ENCODE data around the gene CST4. TPM values are rescaled to one million over a fixed set of nuclear protein-coding genes. Genes with fewer than 3 reads are reported as not detected.
A peak's percentile ranks its signal among the peaks of the same experiment; 100 is the strongest.
"Not testable (repeated sequence)": the region's sequence is repeated elsewhere in the genome, so short reads cannot be mapped to it uniquely, and the experiment has no call there.

The CST4 gene
- total and polyA plus RNA-seq, 5 donors, result not detected

GRCh38 chr20:23687986-23688385 lies 852 bp downstream of the CST4 start:
- DNase-seq, result no peak
- Histone ChIP-seq H3K4me3 (ENCODE audit: low read length) (no peak overlapping the region), H3K27ac (ENCODE audit: low read length) (no peak overlapping the region), H3K9me3 (ENCODE audit: control insufficient read depth, low read length) (no peaks in the 10 kb centered on the region), H3K27me3 (ENCODE audit: control insufficient read depth, insufficient read depth) (no peaks in the 10 kb centered on the region), H3K4me1 (ENCODE audit: control insufficient read depth, insufficient read depth, low read length) (peaks cover 6% of the 10 kb centered on the region)
- WGBS, result 68% methylated on average over 3 of the region's 3 CpGs
- ATAC-seq, result no peak
- intact Hi-C loops (cut with DNase I), result no loop called here

GRCh38 chr20:23686046-23686750 lies 2.6 kb downstream of the CST4 start:
- no peaks in the 10 kb centered on the region for H3K27me3 ChIP-seq (ENCODE audit: control insufficient read depth, insufficient read depth)
- no peak overlapping the region for H3K27ac ChIP-seq (ENCODE audit: low read length)
- intact Hi-C loops (cut with DNase I), result no loop called here
- H3K4me3 ChIP-seq (ENCODE audit: low read length), result no peak overlapping the region
- ATAC-seq (no peak), DNase-seq (no peak)
- H3K4me1 ChIP-seq (ENCODE audit: control insufficient read depth, insufficient read depth, low read length), result no peaks in the 10 kb centered on the region
- H3K9me3 ChIP-seq (ENCODE audit: control insufficient read depth, low read length), result no peaks in the 10 kb centered on the region
- 84% methylated on average over 4 of the region's 4 CpGs for WGBS

GRCh38 chr20:23685529-23685896 lies 3.3 kb downstream of the CST4 start:
- ATAC-seq; H3K27me3 ChIP-seq (ENCODE audit: control insufficient read depth, insufficient read depth); H3K27ac ChIP-seq (ENCODE audit: low read length); H3K9me3 ChIP-seq (ENCODE audit: control insufficient read depth, low read length); DNase-seq; H3K4me3 ChIP-seq (ENCODE audit: low read length); H3K4me1 ChIP-seq (ENCODE audit: control insufficient read depth, insufficient read depth, low read length); intact Hi-C loops (cut with DNase I): not testable (repeated sequence)
- WGBS, result 80% methylated on average over 4 of the region's 4 CpGs

- no peak for DNase-seq
- 88% methylated on average over 6 of the region's 6 CpGs for WGBS
- H3K9me3 ChIP-seq (ENCODE audit: control insufficient read depth, low read length), result no peaks in the 10 kb centered on the region
- H3K27ac ChIP-seq (ENCODE audit: low read length), result no peak overlapping the region
- no peak for ATAC-seq
- H3K27me3 ChIP-seq (ENCODE audit: control insufficient read depth, insufficient read depth), result no peaks in the 10 kb centered on the region
- no peaks in the 10 kb centered on the region for H3K4me1 ChIP-seq (ENCODE audit: control insufficient read depth, insufficient read depth, low read length)
- no peak overlapping the region for H3K4me3 ChIP-seq (ENCODE audit: low read length)
- intact Hi-C loops (cut with DNase I), result no loop called here
Observed at GRCh38 chr20:23684261-23684660, 4.6 kb downstream of the CST4 start.

- Histone ChIP-seq H3K4me1 (ENCODE audit: control insufficient read depth, insufficient read depth, low read length) (no peaks in the 10 kb centered on the region), H3K27me3 (ENCODE audit: control insufficient read depth, insufficient read depth) (no peaks in the 10 kb centered on the region), H3K4me3 (ENCODE audit: low read length) (no peak overlapping the region), H3K27ac (ENCODE audit: low read length) (no peak overlapping the region), H3K9me3 (ENCODE audit: control insufficient read depth, low read length) (no peaks in the 10 kb centered on the region)
- intact Hi-C loops (cut with DNase I), result no loop called here
- ATAC-seq (no peak), DNase-seq (no peak)
- 94% methylated on average over 2 of the region's 2 CpGs for WGBS
Observed at GRCh38 chr20:23683807-23684206, 5.0 kb downstream of the CST4 start.

GRCh38 chr20:23683281-23683680 lies 5.6 kb downstream of the CST4 start:
- Histone ChIP-seq H3K9me3 (ENCODE audit: control insufficient read depth, low read length) (no peaks in the 10 kb centered on the region), H3K27ac (ENCODE audit: low read length) (no peak overlapping the region), H3K4me1 (ENCODE audit: control insufficient read depth, insufficient read depth, low read length) (no peaks in the 10 kb centered on the region), H3K4me3 (ENCODE audit: low read length) (no peak overlapping the region), H3K27me3 (ENCODE audit: control insufficient read depth, insufficient read depth) (no peaks in the 10 kb centered on the region)
- ATAC-seq, result no peak
- 89% methylated on average over 2 of the region's 2 CpGs for WGBS
- DNase-seq, result no peak
- intact Hi-C loops (cut with DNase I), result no loop called here

- no peak overlapping the region for H3K4me3 ChIP-seq (ENCODE audit: low read length)
- ATAC-seq, result peak; percentile 66 to 70
- H3K27ac ChIP-seq (ENCODE audit: low read length), result no peak overlapping the region
- H3K9me3 ChIP-seq (ENCODE audit: control insufficient read depth, low read length), result no peaks in the 10 kb centered on the region
- intact Hi-C loops (cut with DNase I), result no loop called here
- no peaks in the 10 kb centered on the region for H3K4me1 ChIP-seq (ENCODE audit: control insufficient read depth, insufficient read depth, low read length)
- peak; percentile 58 to 81 (median 62) for DNase-seq
- no peaks in the 10 kb centered on the region for H3K27me3 ChIP-seq (ENCODE audit: control insufficient read depth, insufficient read depth)
Observed at GRCh38 chr20:23680146-23680545, 8.7 kb downstream of the CST4 start.

GRCh38 chr20:23679133-23680092 lies 9.4 kb downstream of the CST4 start:
- 93% methylated on average over 7 of the region's 7 CpGs for WGBS
- no peak overlapping the region for H3K27ac ChIP-seq (ENCODE audit: low read length)
- no peak for DNase-seq
- intact Hi-C loops (cut with DNase I), result no loop called here
- no peaks in the 10 kb centered on the region for H3K4me1 ChIP-seq (ENCODE audit: control insufficient read depth, insufficient read depth, low read length)
- peak in 1 of 2 donors; percentile 14 for ATAC-seq
- no peaks in the 10 kb centered on the region for H3K9me3 ChIP-seq (ENCODE audit: control insufficient read depth, low read length)
- no peaks in the 10 kb centered on the region for H3K27me3 ChIP-seq (ENCODE audit: control insufficient read depth, insufficient read depth)
- H3K4me3 ChIP-seq (ENCODE audit: low read length), result no peak overlapping the region

- Histone ChIP-seq H3K4me3 (ENCODE audit: low read length) (no peak overlapping the region), H3K27ac (ENCODE audit: low read length) (no peak overlapping the region), H3K9me3 (ENCODE audit: control insufficient read depth, low read length) (no peaks in the 10 kb centered on the region), H3K27me3 (ENCODE audit: control insufficient read depth, insufficient read depth) (no peaks in the 10 kb centered on the region), H3K4me1 (ENCODE audit: control insufficient read depth, insufficient read depth, low read length) (no peaks in the 10 kb centered on the region)
- intact Hi-C loops (cut with DNase I), result no loop called here
- ATAC-seq (no peak), DNase-seq (no peak)
- WGBS, result 47% methylated on average over 1 of the region's 1 CpG
Observed at GRCh38 chr20:23673209-23673608, 15.6 kb downstream of the CST4 start.

GRCh38 chr20:23672158-23672557 lies 16.7 kb downstream of the CST4 start:
- no peak overlapping the region for H3K4me3 ChIP-seq (ENCODE audit: low read length)
- 100% methylated on average over 1 of the region's 1 CpG for WGBS
- H3K9me3 ChIP-seq (ENCODE audit: control insufficient read depth, low read length), result no peaks in the 10 kb centered on the region
- intact Hi-C loops (cut with DNase I), result no loop called here
- ATAC-seq, result no peak
- H3K27ac ChIP-seq (ENCODE audit: low read length), result no peak overlapping the region
- no peak for DNase-seq
- no peaks in the 10 kb centered on the region for H3K27me3 ChIP-seq (ENCODE audit: control insufficient read depth, insufficient read depth)
- H3K4me1 ChIP-seq (ENCODE audit: control insufficient read depth, insufficient read depth, low read length), result no peaks in the 10 kb centered on the region

GRCh38 chr20:23671479-23671878 lies 17.4 kb downstream of the CST4 start:
- DNase-seq (no peak), ATAC-seq (no peak)
- H3K9me3 ChIP-seq (ENCODE audit: control insufficient read depth, low read length), result no peaks in the 10 kb centered on the region
- H3K4me3 ChIP-seq (ENCODE audit: low read length), result no peak overlapping the region
- no peaks in the 10 kb centered on the region for H3K4me1 ChIP-seq (ENCODE audit: control insufficient read depth, insufficient read depth, low read length)
- H3K27me3 ChIP-seq (ENCODE audit: control insufficient read depth, insufficient read depth), result no peaks in the 10 kb centered on the region
- no peak overlapping the region for H3K27ac ChIP-seq (ENCODE audit: low read length)
- intact Hi-C loops (cut with DNase I), result no loop called here
- 64% methylated on average over 3 of the region's 3 CpGs for WGBS
